Choroid plexus epithelial cell (primary cell): ENCODE results near the gene SPECC1.
A peak's percentile ranks its signal among the peaks of the same experiment; 100 is the strongest.
"Not testable (repeated sequence)": the region's sequence is repeated elsewhere in the genome, so short reads cannot be mapped to it uniquely, and the experiment has no call there.

ENCODE experiments used
- DNase-seq: peaks from one replicate; pipeline ENCODE4 v3.0.0-alpha.2; 2010; ENCODE audit warnings: low read depth
- H3K4me3 ChIP-seq: 2 replicates; pipeline ENCODE4 v1.5.1; 2011; ENCODE audit warnings: low read depth, mild to moderate bottlenecking, control low read depth, low read length, moderate library complexity
- CTCF ChIP-seq: conservative IDR thresholded peaks from 2 replicates; pipeline ENCODE4 v1.5.1; 2011; ENCODE audit warnings: low read depth, mild to moderate bottlenecking, control low read depth, inconsistent platforms, low read length, moderate library complexity

The SPECC1 gene

GRCh38 chr17:20313891-20314290, 304.7 kb downstream of the SPECC1 start:
- no peak for DNase-seq
- no peak overlapping the region for H3K4me3 ChIP-seq
- TF ChIP-seq CTCF: no peak

- no peak overlapping the region for H3K4me3 ChIP-seq
- TF ChIP-seq CTCF: no peak
- no peak for DNase-seq
Measured at GRCh38 chr17:20314834-20315233, 305.7 kb downstream of the SPECC1 start.

GRCh38 chr17:20315311-20315710, 306.2 kb downstream of the SPECC1 start:
- no peak for TF ChIP-seq CTCF
- DNase-seq: no peak
- no peak overlapping the region for H3K4me3 ChIP-seq

- DNase-seq: peak; percentile 7
- TF ChIP-seq CTCF: no peak
- no peak overlapping the region for H3K4me3 ChIP-seq
Measured at GRCh38 chr17:20315821-20316220, 306.7 kb downstream of the SPECC1 start.

GRCh38 chr17:20320535-20321229, 311.5 kb downstream of the SPECC1 start:
- DNase-seq: peak; percentile 76
- TF ChIP-seq CTCF: peak; percentile 70
- peak overlapping the region; percentile 38 for H3K4me3 ChIP-seq

GRCh38 chr17:20321357-20321756, 312.2 kb downstream of the SPECC1 start:
- peak overlapping the region; percentile 36 for H3K4me3 ChIP-seq
- DNase-seq: not testable (repeated sequence)

- DNase-seq, H3K4me3 ChIP-seq: not testable (repeated sequence)
Measured at GRCh38 chr17:20327739-20328138, 318.6 kb downstream of the SPECC1 start.

- DNase-seq, H3K4me3 ChIP-seq: not testable (repeated sequence)
Measured at GRCh38 chr17:20351405-20351804, 342.2 kb downstream of the SPECC1 start.

- DNase-seq, H3K4me3 ChIP-seq: not testable (repeated sequence)
Measured at GRCh38 chr17:20352567-20352966, 343.4 kb downstream of the SPECC1 start.

GRCh38 chr17:20363846-20364245, 354.7 kb downstream of the SPECC1 start:
- DNase-seq: not testable (repeated sequence)

More at GRCh38 chr17:20363846-20364245, 354.7 kb downstream of the SPECC1 start:
- not testable (repeated sequence) for H3K4me3 ChIP-seq
